Medulla oblongata (tissue), 1 donor: ENCODE data around the gene KIF22.
"Not testable (repeated sequence)": the region's sequence is repeated elsewhere in the genome, so short reads cannot be mapped to it uniquely, and the experiment has no call there.

Experiments
- DNase-seq: peaks from one replicate; pipeline ENCODE4 v3.0.0-alpha.2; 2015; ENCODE audit errors: extremely low spot score

KIF22 gene

DNA sequence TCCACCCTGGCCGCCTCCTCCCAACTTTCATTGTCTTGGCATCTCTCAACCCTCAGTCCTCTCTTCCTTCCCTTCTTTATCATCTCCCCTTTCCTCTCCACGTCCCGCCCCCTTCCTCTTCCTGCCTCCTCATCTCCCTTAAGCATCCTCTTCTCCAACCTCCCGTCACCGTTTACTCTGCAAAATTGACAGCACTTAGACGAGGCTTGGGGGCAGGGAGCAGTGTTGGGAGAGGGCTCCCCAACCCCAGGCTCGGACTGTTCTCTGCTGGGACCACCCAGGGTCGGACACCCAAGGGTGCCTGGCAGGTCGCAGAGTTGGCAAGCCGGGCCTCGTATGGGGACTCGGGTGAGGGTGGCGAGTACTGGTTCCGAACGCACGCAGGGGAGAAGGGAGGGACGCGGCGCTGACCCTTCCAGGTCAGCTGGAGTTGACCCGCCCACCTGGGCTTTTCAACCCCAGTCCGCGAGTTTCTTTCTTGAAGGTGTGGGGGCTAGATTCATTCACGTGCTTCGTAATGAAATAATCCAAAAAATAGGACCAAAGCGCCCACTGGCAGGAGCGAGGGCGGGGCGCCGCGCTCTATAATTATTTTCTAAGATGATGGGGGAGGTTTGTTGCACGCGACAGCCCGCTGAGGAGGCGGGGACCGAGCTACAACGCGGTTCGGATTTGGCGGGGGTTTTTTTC, 24.6 kb downstream of the KIF22 start:
- DNase-seq: no peak

DNA sequence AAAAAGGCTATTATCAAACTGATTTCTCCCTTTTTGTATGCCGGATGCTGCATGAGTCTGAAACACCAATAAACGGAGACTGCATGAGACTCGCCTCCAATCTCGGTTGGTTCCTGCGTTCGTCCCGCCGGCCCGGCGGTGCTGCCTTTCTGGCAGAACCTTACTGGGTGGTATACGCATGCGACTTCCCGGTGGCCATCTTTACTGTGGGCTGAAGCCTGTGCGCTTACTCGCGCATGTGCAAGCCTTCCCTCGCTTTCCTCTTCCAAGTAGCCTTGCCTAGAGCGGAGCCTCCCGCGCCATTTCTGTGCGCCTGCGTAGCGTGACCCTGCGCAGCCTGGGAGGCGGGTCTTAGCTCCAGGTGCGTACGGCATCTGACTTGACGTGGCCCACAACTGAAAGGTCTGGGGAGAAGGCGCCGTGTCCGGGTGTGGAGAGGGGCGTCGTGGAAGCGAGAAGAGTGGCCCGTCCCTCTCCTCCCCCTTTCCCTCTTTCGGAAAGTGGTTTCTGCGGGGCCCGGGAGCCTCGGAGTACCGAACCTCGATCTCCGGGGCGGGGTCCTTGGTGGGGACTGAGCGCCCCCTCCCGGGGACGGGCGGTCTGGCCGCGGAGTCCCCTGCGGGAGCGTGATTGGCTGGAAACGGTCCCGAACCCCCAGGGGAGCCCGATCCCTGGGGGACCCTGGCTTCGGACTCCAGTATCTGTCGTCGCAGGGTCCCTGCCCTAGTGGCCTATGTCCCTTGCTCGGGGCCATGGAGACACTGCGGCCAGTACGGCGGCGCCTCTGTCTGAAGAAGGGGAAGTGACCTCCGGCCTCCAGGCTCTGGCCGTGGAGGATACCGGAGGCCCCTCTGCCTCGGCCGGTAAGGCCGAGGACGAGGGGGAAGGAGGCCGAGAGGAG, 25.5 kb downstream of the KIF22 start, which contains the start of gene PAGR1:
TSS of gene PAGR1 (plus strand) at position 360 of the 901 bp plus-strand sequence. CDS start at position 734, 374 bp downstream.
- DNase-seq: peak; percentile 98

DNA sequence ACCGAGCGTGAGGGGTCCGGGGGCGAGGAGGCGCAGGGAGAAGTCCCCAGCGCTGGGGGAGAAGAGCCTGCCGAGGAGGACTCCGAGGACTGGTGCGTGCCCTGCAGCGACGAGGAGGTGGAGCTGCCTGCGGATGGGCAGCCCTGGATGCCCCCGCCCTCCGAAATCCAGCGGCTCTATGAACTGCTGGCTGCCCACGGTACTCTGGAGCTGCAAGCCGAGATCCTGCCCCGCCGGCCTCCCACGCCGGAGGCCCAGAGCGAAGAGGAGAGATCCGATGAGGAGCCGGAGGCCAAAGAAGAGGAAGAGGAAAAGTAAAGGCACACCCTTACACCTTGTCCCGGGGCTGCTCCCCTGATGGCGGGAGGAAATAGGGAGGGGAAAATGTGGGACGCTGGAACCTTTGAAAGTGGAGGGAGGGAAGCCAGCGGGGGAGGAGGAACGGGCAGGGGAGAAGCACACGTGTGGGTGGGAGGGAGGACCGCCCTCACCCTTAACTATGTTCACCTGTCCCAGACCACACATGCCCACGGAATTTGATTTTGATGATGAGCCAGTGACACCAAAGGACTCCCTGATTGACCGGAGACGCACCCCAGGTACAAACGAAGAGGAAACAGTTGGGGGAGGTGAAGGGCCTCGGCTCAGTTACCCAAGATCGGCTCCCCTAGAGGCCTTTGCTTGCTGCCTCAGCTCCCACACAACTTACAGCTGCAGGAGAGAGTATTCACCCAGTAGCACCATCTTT, 26.3 kb downstream of the KIF22 start:
- DNase-seq: no peak

DNA sequence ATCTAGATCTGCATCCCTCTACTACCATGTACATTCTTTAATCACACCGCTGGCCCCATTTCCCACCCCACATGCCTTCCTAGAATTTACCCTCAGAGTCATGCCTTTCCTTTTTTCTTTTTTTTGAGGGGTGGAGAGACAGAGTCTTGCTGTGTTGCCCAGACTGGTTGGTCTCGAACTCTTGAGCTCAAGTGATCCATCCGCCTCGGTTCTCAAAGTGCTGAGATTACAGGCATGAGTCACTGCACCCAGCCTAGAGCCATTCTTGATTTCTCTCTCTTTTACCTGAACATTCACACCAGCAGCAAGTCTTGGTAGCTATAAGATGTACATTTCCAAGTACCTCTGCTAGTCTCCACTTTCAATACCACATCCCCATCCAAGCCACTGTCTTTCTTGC, 27.5 kb downstream of the KIF22 start:
- DNase-seq: no peak

DNA sequence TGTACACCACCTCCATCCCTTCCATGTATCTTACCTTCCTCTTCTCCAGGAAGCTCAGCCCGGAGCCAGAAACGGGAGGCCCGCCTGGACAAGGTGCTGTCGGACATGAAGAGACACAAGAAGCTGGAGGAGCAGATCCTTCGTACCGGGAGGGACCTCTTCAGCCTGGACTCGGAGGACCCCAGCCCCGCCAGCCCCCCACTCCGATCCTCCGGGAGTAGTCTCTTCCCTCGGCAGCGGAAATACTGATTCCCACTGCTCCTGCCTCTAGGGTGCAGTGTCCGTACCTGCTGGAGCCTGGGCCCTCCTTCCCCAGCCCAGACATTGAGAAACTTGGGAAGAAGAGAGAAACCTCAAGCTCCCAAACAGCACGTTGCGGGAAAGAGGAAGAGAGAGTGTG, 29.0 kb downstream of the KIF22 start:
- DNase-seq: no peak

DNA sequence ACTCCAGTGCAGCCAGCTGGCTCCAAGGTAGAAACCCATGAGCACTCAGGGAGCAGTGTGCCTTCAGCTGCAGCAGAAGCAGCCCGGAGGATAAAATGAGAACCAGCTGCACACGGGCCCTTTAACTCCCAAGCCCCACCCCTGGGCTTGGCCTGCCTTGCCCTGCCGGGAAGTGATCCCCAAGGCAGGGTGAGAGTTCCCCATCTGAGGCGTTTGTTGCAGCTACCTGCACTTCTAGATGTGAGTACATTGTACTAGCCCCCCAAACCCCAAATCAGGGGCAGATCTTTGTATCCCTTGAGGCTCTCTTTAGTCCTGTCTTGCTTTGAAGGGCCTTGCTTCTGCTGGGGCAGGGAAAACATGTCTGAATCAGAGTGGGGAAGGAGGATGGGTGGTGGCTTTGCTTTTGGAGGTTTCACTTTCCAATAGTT, 29.7 kb downstream of the KIF22 start, which contains the start of gene MVP:
TSS of gene MVP (plus strand) at position 192 of the 431 bp plus-strand sequence. CDS start 10,088 bp downstream, outside the sequence.
- peak; percentile 78 for DNase-seq

DNA sequence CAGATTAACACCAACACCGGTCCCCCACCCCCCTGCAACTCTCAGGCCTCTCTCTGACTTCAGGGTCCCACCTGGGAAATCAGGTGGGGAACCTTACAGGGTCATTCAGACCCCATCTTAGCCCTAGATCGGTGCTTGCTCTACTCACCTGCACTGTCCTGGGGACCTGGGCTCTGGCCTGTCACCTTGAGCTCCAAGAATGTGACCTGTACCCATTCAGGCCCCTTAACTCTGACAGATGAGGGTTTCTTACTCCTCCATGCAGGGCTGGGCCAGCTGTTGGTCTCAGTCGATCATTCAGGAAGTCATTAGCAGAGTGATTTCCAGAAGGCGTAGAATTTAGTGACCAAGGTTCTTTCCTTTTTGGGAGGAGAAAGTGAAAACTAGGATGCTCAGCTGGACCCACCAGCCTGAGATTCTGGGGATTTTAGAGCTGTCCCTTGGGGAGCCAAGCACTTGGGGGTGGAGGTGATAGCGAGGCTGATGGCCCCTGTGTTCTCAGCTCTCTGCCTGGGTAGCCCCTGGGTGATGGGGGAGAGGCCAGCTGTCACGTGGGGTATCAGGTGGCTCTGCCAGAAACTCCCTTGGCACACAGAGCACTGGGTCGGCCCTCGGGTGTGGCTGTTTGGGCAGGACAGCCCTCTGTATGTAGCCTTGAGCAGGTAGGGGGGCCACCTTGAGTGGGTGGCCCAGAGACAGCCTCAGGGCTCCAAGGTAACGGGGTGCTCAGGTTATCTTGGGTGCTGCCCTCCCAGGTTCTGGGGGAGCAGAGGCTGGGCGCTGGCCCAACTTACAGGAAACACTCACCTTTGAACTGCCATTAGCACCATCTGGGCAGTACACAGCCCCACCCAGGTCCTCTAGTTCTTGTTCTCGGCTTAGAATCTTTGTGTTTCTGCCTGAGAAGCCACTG, 30.4 kb downstream of the KIF22 start:
- DNase-seq: no peak

DNA sequence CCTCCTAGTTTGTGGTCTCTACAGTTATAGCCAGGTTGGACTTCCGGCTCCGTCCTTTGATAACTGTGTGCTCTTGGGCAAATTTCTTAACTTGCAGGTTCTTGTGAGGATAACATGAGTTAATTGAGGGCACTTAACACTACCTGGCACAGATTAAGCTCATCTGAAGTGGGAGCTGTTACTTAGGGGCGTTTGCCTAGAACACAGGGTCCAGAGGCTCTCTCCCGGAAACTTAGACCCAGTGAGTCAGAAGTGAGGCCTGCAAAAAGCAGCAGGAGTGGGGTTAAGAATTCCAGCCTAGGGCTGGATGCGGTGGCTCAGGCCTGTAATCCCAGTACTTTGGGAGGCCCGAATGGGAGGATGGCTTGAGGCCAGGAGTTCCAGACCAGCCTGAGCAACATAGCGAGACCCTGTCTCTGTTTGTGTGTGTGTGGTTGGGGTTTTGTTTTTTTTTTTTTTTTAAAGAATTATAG, 31.1 kb downstream of the KIF22 start:
- DNase-seq: no peak

DNA sequence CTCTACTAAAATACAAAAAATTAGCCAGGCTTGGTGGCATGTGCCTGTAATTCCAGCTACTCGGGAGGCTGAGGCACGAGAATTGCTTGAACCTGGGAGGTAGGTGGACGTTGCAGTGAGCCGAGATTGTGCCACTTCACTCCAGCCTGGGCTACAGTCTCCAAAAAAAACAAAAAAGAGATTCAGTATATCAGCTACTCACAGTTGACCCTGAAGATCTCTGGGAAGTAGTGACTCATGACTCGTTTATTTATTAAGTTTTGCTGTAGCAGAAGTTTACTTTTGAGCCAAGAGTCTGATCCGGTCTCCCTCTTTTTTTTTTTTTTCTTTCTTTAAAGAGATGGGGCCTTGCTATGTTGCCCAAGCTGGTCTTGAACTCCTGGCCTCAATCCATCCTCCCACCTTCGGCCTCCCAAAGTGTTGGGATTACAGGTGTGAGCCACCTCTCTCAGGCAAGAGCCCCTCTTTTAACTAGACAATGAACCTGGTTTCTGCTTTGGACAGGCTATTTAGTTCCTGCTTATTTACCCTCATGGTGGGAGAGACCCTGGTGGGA, 34.1 kb downstream of the KIF22 start:
- no peak for DNase-seq

DNA sequence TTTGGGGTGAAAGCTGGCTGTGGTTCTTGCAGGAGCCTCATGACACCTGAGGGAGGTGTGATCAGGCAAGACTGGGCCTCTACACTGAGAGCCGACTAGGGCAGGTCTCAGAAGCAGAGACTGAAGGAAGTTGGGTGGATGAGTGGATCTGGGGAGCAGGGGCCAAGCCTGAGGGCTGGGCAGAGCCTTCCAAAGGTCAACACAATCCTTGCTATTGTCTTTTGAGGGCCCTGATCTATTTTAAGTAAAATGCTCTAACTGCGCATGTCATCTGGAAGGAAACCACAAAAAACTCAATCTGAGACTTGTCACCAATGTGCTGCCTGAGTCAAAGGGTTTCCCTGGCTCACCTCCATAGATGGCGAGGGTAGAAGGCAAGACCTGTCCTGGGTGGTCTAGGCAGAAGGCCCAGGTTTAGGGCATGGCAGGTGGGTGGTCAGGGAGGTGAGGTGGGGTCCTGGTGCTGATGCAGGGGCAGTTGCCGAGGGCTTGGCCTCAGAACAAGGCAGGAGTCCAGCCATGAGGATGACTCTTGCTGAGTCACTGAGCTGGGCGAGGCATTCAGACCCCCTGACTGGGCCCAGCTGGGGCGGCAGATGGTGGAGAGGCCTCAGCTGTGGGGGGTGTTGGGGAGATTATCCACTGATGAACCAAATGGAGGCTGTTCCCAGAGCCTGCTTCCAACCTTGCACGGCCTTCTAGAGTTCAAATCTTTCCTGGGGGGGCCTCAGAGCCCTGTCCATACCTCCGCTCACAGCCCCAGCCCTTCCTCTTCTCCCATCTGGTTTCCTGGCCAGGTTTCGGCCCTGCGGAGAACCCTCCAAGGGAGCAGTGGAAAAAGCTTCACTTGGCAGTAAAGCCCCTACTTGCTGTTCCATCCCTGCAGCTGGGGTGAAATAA, 34.8 kb downstream of the KIF22 start:
- peak; percentile 51 for DNase-seq

DNA sequence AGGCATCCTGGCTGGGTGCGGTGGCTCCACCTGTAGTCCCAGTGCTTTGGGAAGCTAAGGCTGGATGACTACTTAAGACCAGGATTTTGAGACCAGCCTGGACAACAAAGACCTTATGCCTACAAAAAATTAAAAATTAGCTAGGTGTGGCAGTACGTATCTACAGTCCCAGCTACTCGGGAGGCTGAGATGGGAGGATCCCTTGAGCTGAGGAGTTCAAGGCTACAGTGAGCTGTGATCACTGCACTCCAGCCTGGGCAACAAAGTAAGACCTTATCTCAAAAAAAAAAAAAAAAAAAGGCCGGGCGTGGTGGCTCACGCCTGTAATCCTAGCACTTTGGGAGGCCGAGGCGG, 35.8 kb downstream of the KIF22 start:
- DNase-seq: no peak

DNA sequence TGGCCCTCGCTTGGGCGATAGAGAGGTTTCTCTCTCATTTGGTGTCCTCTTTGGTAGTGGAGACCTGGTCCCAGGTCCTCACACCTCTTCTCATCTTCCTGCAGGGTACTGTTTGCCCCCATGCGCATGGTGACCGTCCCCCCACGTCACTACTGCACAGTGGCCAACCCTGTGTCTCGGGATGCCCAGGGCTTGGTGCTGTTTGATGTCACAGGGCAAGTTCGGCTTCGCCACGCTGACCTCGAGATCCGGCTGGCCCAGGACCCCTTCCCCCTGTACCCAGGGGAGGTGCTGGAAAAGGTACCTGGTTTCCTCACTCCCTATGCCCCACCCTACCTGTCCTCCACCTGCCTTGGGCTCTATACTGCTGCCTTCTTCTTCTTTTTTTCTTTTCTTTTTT, 40.2 kb downstream of the KIF22 start:
- no peak for DNase-seq

DNA sequence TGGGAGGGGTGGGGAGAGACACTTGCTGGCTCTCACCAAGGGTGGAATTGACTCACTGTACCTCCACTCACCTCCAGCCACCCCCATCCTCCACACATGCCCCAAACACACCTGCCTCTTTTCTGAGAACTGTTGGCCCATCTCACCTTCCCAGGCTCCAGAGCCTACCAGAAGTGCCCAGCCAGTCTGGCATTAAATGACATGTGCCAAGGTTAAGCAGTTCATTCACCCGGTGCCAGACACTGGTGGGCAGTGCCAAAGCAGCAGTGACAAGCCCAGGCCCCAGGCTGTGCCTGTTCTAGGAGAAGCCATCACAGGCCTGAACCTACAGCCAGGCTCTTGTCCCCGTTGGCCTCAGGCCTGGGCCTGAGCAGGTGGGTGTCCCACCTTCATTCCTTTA, 40.9 kb downstream of the KIF22 start:
- no peak for DNase-seq

DNA sequence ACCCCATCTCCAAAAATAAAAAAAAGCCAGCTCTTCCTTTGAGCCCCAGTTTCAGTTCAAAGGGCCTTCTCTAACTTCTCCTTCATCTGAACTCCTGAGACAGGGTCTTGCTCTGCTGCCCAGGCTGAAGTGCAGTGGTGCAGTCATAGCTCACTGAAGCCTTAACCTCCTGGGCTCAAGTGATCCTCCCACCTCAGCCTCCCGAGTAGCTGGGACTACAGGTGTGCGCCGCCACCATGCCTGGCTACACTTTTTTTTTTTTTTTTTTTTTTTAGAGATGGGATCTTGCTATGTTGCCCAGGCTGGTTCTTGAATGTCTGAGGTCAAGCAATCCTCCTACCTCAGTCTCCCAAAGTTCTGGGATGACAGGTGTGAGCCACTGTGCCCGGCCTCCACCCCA, 42.7 kb downstream of the KIF22 start:
- not testable (repeated sequence) for DNase-seq

DNA sequence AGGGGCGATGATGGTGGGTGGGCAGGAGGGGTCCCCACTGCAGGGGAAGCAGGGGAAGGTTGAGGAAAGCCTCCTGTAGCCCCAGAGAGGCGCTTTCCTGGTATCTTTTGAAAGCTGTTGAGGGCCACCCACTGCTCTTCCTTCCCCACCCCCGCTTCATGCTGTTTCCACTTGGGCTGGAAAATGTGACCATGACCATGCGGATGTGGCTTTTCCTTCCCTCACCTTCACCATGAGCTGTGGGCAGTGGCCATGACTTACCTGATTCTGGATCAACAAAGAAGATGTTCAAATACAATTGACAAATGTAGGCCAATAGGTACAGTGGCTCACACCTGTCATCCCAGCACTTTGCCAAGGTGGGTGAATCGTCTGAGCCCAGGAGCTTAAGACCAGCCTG, 43.5 kb downstream of the KIF22 start:
- DNase-seq: no peak

DNA sequence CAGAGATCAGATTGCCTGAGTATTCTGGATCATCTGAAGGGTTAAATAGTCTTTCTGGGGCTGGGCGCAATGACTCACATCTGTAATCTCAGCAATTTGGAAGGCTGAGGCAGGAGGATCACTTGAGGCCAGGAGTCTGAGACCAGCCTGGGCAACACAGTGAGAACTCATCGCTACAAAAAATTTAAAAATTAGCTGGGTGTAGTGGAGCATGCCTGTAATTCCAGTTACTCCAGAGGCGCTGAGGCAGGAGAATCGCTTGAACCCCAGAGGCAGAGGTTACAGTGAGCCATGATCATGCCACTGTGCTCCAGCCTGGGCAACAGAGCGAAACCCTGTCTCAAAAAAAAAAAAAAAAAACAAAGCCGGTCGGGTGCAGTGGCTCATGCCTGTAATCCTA, 45.4 kb downstream of the KIF22 start:
- no peak for DNase-seq

DNA sequence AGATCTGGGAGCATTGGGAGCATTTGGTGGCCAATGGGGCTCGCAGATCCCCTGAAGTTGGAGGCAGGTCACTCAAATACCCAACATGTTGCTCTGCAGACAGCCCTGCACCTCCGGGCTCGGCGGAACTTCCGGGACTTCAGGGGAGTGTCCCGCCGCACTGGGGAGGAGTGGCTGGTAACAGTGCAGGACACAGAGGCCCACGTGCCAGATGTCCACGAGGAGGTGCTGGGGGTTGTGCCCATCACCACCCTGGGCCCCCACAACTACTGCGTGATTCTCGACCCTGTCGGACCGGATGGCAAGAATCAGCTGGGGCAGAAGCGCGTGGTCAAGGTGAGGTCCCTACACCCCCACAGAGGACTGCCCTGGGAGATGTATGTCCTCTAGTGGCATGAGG, 46.1 kb downstream of the KIF22 start:
- DNase-seq: no peak

DNA sequence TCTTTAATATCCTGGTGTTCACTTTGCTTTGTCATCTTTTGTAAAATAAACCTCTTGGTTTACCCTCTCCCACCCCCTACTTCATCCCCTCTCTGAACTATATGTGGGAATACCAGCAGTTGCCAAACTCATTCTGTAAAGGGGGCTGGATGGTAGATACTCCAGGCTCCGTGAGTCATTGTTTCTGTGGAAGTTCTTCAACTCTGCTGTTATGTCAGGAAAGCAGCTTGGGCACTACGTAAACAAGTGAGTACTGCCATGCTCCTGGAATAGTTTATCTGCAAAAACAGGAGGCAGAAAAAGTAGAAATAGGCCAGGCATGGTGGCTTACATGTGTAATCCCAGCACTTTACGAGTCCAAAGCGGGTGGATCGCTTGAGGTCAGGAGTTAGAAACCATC, 47.3 kb downstream of the KIF22 start:
- DNase-seq: no peak

DNA sequence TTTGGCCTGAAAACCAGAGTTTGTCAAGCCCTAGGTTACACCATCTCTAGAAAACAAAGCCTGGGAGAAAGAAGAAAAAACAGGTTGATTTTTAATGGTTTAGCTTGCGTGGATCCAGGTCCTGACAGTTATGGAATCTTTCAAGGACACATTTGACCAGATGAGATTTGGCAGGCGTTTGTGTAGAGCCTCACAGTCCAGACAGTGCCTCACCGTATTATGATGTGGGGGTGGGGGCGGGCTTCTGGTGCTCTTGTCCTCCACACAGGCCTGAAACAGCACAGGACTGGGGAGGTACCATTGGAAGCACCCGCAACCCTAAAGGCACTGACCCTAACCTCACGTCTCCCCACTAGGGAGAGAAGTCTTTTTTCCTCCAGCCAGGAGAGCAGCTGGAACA, 49.3 kb downstream of the KIF22 start:
- no peak for DNase-seq

DNA sequence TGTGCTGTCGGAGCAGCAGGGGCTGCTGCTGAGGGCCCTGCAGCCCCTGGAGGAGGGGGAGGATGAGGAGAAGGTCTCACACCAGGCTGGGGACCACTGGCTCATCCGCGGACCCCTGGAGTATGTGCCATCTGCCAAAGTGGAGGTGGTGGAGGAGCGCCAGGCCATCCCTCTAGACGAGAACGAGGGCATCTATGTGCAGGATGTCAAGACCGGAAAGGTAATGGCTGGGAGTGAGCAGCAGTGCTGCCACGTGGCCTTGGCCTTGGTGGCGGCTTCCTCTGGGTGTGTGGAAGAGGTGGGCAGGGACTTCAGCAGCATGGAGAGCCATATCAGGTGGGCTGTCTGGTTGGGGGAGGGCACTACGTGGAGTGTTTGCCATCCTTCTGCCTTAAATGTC, 49.7 kb downstream of the KIF22 start:
- DNase-seq: no peak
